Measurements from ENCODE around the gene KIRREL3. TPM values are rescaled to one million over a fixed set of nuclear protein-coding genes. Genes with fewer than 3 reads are reported as not detected.

KIRREL3 gene
- total and polyA plus RNA-seq, 2 donors (not counting 3 experiments of a cell fraction or from before 2014, with no cell fraction given), result not detected

- BruUV-seq (replicated peaks), result no TSS peak
- no peak for TF ChIP-seq MYC (IDR thresholded peaks at IDR 0.05; ENCODE audit: low read depth, low read length)
- TF ChIP-seq MAX (IDR thresholded peaks at IDR 0.05; ENCODE audit: insufficient read depth, insufficient read length), result no peak
- no peak for TF ChIP-seq GATA2 (IDR thresholded peaks at IDR 0.05; ENCODE audit: insufficient read depth, insufficient read length, low read depth, low read length)
- TF ChIP-seq EZH2 (IDR thresholded peaks at IDR 0.05; ENCODE audit: borderline replicate concordance, low read depth, low read length, severe bottlenecking), result no peak
- TF ChIP-seq CTCF (IDR thresholded peaks at IDR 0.05; ENCODE audit: extremely low read depth in 1 of 2, insufficient read depth in 1 of 2, low read depth in 1 of 2, low read length in 2 of 2), result no peak
- no peak for TF ChIP-seq POLR2AphosphoS5 (IDR thresholded peaks at IDR 0.05; ENCODE audit: insufficient read depth, low read depth, low read length)
- no peak for TF ChIP-seq POLR2A (IDR thresholded peaks at IDR 0.05; ENCODE audit: low read depth, low read length)
- no peak for TF ChIP-seq FOS (IDR thresholded peaks at IDR 0.05; ENCODE audit: borderline replicate concordance, insufficient read depth, low read length)
- TF ChIP-seq JUN (IDR thresholded peaks at IDR 0.05; ENCODE audit: borderline replicate concordance, insufficient read depth, insufficient read length, low read depth), result no peak
- no peak overlapping the region for H3K9ac ChIP-seq (replicated peaks; ENCODE audit: extremely low read depth, insufficient read depth, low read length)
- no peak overlapping the region for H3K27ac ChIP-seq (ENCODE audit: insufficient read depth, low read depth, low read length)
- POLR2A ChIA-PET, result no interaction called here
- DNase-seq (ENCODE audit: low read depth, low spot score), result no peak
- no peaks in the 10 kb centered on the region for H3K36me3 ChIP-seq (ENCODE audit: control insufficient read depth in 2 of 2, extremely low read depth in 1 of 2, insufficient read depth in 2 of 2, low read length in 2 of 2)
- H3K4me3 ChIP-seq (replicated peaks in 1 of 3; ENCODE audit: insufficient read depth in 1 of 3, low read depth in 1 of 3, low read length in 3 of 3), result no peak overlapping the region
- no peaks in the 10 kb centered on the region for H3K4me1 ChIP-seq (ENCODE audit: control insufficient read depth, extremely low read depth, insufficient read depth, low read length)
- FAIRE-seq, result no peak
- dilution Hi-C loops (cut with MboI; ENCODE audit: extremely low pct_ligation_motif_present, low sequenced_read_pairs), result no loop called here
- H4K20me1 ChIP-seq (replicated peaks; ENCODE audit: control insufficient read depth, extremely low read depth, insufficient read depth, low read length), result no peaks in the 10 kb centered on the region
- H3K27me3 ChIP-seq (ENCODE audit: control insufficient read depth in 2 of 2, insufficient read depth in 2 of 2, low read length in 2 of 2), result no peaks in the 10 kb centered on the region
- no peaks in the 10 kb centered on the region for H3K79me2 ChIP-seq (ENCODE audit: control insufficient read depth, insufficient read depth, low read length)
- intact Hi-C loops (cut with micrococcal nuclease), result loop anchor here (1.0 to 5.0 kb wide), 6 partner anchors 274 to 681 kb away; no protein-coding TSS in a partner anchor
- no peaks in the 10 kb centered on the region for H3K9me1 ChIP-seq (replicated peaks; ENCODE audit: control insufficient read depth, extremely low read depth, insufficient read depth, low read length)
- no peak overlapping the region for H3K4me2 ChIP-seq (ENCODE audit: insufficient read depth, low read length)
- no peak overlapping the region for H2AFZ ChIP-seq (ENCODE audit: low read depth, low read length)
- CTCF ChIA-PET, result interaction anchor here (0.8 to 3.7 kb wide), 14 partner anchors 11 to 1031 kb away, joined by 3 to 40 read pairs (median 4); no protein-coding TSS in a partner anchor
- H3K9me3 ChIP-seq (replicated peaks; ENCODE audit: control insufficient read depth, insufficient read depth, low read length), result no peaks in the 10 kb centered on the region
Observed at GRCh38 chr11:126990716-126991480, 9.7 kb downstream of the KIRREL3 start.

Data from endothelial cell of umbilical vein (primary cell).